ENCODE data around the gene CLDN19.

DNA sequence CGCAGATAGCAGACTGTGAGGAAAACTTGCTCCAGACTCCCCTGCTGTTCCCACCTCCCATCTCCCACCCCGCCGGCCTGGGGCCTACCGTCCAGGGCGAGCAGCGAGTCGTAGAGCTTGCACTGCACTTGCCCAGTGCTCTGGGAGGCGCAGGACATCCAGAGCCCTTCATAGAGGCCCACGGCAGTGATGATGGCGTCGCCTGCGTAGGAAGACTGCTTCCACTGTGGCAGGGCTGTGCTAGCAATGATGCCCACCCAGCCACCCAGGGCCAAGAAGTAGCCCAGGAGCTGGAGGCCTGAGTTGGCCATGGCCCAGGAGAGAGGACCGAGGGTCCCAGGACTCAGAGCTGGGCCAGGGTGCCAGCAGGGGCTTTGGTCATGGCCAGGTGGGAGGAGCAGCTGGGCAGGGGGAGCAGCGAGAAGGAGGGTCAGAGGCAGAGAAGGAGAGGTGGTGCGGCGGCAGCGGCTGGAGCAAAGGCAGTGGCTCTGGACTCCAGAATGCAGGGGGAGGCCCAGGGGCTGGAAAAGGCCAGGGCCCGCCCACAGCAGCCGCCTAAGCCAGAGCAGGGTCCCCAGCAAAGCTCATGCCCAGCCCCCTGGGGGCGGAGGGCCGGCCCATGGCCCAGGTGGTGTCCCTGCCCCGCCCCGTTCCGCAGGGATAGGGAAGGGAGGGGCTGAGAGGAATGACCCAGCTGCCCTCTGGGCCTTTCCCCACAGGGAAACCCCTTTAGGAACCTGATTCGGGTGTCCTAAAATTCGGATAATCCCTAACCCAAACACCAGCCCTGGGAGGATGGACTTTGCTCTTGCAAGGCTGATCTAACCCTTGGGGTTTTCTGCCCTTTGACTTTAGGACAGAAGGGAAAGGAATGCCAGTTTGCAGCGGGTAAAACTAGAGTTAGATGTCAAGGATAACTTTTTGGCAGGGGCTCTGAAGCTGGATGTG, at the start of gene CLDN19:
- TF ChIP-seq, protein P1, sequence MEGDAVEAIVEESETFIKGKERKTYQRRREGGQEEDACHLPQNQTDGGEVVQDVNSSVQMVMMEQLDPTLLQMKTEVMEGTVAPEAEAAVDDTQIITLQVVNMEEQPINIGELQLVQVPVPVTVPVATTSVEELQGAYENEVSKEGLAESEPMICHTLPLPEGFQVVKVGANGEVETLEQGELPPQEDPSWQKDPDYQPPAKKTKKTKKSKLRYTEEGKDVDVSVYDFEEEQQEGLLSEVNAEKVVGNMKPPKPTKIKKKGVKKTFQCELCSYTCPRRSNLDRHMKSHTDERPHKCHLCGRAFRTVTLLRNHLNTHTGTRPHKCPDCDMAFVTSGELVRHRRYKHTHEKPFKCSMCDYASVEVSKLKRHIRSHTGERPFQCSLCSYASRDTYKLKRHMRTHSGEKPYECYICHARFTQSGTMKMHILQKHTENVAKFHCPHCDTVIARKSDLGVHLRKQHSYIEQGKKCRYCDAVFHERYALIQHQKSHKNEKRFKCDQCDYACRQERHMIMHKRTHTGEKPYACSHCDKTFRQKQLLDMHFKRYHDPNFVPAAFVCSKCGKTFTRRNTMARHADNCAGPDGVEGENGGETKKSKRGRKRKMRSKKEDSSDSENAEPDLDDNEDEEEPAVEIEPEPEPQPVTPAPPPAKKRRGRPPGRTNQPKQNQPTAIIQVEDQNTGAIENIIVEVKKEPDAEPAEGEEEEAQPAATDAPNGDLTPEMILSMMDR (conservative IDR thresholded peaks at IDR 0.05; ENCODE audit: low read depth, low read length) = no peak
- no peak for TF ChIP-seq EZH2 (IDR thresholded peaks at IDR 0.05; ENCODE audit: borderline replicate concordance, low read depth, low read length, poor library complexity, severe bottlenecking)
